ENCODE data around the gene DNALI1.

DNA sequence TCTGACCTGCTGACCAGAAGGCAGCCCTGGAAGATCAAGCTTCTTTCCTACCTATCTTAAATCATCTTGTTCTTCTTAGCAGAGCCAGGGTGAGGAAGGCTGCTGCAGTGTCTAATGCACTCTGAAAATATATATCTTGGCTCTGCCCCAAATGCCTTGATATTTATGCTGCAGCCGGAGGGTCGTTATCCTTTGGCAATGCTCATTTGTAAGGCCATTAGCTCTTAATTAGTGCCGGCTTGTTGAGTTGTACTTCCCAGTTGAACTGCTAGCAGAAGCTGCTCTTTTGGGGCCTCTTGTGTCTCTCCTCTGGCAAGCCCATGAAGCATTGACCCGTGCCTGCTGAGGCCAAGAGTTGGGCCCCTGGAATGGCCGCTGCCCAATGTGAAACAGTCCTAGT is 43.2 kb downstream of the DNALI1 start:
- TF ChIP-seq, protein P1, sequence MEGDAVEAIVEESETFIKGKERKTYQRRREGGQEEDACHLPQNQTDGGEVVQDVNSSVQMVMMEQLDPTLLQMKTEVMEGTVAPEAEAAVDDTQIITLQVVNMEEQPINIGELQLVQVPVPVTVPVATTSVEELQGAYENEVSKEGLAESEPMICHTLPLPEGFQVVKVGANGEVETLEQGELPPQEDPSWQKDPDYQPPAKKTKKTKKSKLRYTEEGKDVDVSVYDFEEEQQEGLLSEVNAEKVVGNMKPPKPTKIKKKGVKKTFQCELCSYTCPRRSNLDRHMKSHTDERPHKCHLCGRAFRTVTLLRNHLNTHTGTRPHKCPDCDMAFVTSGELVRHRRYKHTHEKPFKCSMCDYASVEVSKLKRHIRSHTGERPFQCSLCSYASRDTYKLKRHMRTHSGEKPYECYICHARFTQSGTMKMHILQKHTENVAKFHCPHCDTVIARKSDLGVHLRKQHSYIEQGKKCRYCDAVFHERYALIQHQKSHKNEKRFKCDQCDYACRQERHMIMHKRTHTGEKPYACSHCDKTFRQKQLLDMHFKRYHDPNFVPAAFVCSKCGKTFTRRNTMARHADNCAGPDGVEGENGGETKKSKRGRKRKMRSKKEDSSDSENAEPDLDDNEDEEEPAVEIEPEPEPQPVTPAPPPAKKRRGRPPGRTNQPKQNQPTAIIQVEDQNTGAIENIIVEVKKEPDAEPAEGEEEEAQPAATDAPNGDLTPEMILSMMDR (conservative IDR thresholded peaks at IDR 0.05; ENCODE audit: low read depth in 2 of 2): no peak
- TF ChIP-seq POLR2AphosphoS5 (IDR thresholded peaks at IDR 0.05; ENCODE audit: low read depth) (no peak), EZH2 (IDR thresholded peaks at IDR 0.05; ENCODE audit: low read depth, unreplicated experiment) (no peak), JUNB (IDR thresholded peaks at IDR 0.05; ENCODE audit: unreplicated experiment) (no peak), ZNF331 (CRISPR knock-in tag; IDR thresholded peaks at IDR 0.05; ENCODE audit: low read depth) (no peak), EZH2phosphoT487 (IDR thresholded peaks at IDR 0.05; ENCODE audit: unreplicated experiment) (no peak), ETS1 (IDR thresholded peaks at IDR 0.05) (no peak), CREB1 (CRISPR knock-in tag; IDR thresholded peaks at IDR 0.05; ENCODE audit: low read depth) (no peak), NANOG (IDR thresholded peaks at IDR 0.05; ENCODE audit: borderline replicate concordance) (no peak), STAT1 (IDR thresholded peaks at IDR 0.05; ENCODE audit: unreplicated experiment) (no peak), ZNF114 (CRISPR knock-in tag; IDR thresholded peaks at IDR 0.05) (no peak)
- TF ChIP-seq, protein P2, sequence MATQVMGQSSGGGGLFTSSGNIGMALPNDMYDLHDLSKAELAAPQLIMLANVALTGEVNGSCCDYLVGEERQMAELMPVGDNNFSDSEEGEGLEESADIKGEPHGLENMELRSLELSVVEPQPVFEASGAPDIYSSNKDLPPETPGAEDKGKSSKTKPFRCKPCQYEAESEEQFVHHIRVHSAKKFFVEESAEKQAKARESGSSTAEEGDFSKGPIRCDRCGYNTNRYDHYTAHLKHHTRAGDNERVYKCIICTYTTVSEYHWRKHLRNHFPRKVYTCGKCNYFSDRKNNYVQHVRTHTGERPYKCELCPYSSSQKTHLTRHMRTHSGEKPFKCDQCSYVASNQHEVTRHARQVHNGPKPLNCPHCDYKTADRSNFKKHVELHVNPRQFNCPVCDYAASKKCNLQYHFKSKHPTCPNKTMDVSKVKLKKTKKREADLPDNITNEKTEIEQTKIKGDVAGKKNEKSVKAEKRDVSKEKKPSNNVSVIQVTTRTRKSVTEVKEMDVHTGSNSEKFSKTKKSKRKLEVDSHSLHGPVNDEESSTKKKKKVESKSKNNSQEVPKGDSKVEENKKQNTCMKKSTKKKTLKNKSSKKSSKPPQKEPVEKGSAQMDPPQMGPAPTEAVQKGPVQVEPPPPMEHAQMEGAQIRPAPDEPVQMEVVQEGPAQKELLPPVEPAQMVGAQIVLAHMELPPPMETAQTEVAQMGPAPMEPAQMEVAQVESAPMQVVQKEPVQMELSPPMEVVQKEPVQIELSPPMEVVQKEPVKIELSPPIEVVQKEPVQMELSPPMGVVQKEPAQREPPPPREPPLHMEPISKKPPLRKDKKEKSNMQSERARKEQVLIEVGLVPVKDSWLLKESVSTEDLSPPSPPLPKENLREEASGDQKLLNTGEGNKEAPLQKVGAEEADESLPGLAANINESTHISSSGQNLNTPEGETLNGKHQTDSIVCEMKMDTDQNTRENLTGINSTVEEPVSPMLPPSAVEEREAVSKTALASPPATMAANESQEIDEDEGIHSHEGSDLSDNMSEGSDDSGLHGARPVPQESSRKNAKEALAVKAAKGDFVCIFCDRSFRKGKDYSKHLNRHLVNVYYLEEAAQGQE (IDR thresholded peaks at IDR 0.05; ENCODE audit: unreplicated experiment): no peak
- TF ChIP-seq, protein P3, sequence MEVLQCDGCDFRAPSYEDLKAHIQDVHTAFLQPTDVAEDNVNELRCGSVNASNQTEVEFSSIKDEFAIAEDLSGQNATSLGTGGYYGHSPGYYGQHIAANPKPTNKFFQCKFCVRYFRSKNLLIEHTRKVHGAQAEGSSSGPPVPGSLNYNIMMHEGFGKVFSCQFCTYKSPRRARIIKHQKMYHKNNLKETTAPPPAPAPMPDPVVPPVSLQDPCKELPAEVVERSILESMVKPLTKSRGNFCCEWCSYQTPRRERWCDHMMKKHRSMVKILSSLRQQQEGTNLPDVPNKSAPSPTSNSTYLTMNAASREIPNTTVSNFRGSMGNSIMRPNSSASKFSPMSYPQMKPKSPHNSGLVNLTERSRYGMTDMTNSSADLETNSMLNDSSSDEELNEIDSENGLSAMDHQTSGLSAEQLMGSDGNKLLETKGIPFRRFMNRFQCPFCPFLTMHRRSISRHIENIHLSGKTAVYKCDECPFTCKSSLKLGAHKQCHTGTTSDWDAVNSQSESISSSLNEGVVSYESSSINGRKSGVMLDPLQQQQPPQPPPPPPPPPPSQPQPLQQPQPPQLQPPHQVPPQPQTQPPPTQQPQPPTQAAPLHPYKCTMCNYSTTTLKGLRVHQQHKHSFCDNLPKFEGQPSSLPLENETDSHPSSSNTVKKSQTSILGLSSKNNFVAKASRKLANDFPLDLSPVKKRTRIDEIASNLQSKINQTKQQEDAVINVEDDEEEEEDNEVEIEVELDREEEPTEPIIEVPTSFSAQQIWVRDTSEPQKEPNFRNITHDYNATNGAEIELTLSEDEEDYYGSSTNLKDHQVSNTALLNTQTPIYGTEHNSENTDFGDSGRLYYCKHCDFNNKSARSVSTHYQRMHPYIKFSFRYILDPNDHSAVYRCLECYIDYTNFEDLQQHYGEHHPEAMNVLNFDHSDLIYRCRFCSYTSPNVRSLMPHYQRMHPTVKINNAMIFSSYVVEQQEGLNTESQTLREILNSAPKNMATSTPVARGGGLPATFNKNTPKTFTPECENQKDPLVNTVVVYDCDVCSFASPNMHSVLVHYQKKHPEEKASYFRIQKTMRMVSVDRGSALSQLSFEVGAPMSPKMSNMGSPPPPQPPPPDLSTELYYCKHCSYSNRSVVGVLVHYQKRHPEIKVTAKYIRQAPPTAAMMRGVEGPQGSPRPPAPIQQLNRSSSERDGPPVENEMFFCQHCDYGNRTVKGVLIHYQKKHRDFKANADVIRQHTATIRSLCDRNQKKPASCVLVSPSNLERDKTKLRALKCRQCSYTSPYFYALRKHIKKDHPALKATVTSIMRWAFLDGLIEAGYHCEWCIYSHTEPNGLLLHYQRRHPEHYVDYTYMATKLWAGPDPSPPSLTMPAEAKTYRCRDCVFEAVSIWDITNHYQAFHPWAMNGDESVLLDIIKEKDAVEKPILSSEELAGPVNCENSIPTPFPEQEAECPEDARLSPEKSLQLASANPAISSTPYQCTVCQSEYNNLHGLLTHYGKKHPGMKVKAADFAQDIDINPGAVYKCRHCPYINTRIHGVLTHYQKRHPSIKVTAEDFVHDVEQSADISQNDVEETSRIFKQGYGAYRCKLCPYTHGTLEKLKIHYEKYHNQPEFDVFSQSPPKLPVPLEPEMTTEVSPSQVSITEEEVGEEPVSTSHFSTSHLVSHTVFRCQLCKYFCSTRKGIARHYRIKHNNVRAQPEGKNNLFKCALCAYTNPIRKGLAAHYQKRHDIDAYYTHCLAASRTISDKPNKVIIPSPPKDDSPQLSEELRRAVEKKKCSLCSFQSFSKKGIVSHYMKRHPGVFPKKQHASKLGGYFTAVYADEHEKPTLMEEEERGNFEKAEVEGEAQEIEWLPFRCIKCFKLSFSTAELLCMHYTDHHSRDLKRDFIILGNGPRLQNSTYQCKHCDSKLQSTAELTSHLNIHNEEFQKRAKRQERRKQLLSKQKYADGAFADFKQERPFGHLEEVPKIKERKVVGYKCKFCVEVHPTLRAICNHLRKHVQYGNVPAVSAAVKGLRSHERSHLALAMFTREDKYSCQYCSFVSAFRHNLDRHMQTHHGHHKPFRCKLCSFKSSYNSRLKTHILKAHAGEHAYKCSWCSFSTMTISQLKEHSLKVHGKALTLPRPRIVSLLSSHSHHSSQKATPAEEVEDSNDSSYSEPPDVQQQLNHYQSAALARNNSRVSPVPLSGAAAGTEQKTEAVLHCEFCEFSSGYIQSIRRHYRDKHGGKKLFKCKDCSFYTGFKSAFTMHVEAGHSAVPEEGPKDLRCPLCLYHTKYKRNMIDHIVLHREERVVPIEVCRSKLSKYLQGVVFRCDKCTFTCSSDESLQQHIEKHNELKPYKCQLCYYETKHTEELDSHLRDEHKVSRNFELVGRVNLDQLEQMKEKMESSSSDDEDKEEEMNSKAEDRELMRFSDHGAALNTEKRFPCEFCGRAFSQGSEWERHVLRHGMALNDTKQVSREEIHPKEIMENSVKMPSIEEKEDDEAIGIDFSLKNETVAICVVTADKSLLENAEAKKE (CRISPR knock-in tag; IDR thresholded peaks at IDR 0.05): no peak

Measured in GM23338 (cell line).